HS-5 (cell line): ENCODE measurements around the gene OST4.
"Not testable (repeated sequence)": the region's sequence is repeated elsewhere in the genome, so short reads cannot be mapped to it uniquely, and the experiment has no call there.

ENCODE experiments used
- DNase-seq: peaks from one replicate; pipeline ENCODE4 v3.0.0-alpha.2; 2012; ENCODE audit warnings: low read depth

Gene OST4

DNA sequence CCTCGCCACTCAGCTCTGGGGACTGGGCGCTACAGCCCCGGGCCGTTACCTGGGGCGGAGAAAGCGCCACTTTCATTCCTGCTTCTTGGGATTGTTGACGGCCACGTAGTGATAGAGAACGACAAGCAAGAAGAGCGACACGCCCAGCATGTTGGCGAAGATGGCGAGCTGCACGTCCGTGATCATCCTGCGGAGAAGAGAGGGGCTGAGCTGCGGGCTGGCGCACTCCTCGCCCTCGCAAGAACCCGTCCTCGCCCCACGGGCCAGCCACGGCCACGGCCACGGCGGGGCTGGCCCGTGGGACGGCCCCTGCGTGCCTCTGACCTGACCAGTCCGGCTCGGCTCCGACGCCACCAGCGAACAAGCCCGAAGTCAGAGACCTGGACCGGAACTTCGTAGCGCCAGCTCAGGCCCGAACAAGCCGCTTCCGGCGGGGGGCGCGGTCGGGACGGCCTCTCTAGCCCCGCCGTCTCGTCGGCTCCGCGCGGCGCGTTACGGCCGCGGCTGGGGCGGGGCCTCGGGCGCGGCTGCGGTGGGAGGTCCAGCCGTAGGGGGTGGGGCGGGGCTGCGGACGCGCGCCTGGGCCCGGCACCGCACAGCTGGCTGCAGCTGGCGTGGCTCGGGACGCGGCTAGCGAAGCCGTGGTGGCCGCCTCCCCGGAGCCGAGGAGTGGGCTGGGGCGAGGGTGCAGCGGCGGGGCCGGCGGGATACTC lies at the start of gene OST4:
Gene OST4 (minus strand): TSS at position 378 of the 713 bp plus-strand sequence.
- peak; percentile 53 for DNase-seq

DNA sequence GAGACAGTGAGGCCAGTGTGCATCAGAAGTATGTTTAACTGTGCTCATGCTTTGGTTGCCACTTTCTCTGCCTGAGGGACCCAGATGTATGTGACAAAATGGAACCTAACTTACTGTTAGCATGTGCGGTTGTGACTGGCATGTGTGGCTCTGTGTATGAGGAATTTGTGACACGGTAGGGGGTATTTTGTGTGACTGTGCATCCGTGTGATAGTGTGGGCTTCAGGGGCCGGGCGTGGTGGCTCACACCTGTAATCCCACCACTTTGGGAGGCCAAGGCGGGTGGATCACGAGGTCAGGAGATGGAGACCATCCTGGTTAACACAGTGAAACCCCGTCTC lies 47.8 kb upstream of the OST4 start:
- not testable (repeated sequence) for DNase-seq

DNA sequence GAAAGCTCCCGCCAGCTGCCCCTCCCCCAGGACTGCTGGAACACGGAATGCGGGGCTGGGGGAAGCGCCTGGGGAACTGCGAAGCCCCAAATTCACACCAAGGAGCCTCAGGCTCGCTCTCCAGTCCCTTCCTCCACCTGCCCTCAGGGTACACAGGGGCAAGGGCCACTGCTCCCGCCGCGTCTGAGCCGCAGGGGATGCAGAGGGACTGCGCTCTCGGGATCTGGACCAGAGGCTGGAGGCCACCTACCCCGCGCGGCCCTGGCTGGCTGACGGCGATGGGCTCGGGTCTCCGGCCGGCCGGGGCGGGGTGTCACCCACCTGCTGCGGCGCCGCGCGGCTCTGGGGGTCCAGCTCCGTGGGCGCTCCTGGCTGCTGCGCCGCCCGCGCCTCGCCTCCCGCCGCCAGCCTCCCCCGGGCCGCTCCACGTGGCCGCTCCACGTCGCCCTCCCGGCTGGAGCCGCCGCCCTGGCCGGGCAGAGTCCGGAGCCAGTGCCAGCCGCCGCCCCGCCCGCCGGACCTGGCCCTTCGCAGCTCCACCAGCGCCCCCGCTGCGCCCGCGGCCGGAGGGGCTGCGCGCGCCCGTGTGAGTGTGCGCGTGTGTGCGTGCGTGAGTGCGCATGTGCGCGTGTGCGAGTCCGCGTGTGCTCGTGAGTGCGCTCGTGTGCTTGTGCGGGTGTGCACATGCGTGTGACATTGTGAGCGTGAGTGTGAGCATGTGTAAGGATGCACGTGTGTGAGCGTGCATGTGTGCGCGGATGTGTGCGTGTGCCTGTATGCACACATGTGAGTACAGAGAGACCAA lies 47.3 kb upstream of the OST4 start, which contains the start of gene CGREF1:
Gene CGREF1 (minus strand): TSS at position 604 of the 805 bp plus-strand sequence. CDS start 14,762 bp downstream, outside the sequence.
- DNase-seq: no peak

DNA sequence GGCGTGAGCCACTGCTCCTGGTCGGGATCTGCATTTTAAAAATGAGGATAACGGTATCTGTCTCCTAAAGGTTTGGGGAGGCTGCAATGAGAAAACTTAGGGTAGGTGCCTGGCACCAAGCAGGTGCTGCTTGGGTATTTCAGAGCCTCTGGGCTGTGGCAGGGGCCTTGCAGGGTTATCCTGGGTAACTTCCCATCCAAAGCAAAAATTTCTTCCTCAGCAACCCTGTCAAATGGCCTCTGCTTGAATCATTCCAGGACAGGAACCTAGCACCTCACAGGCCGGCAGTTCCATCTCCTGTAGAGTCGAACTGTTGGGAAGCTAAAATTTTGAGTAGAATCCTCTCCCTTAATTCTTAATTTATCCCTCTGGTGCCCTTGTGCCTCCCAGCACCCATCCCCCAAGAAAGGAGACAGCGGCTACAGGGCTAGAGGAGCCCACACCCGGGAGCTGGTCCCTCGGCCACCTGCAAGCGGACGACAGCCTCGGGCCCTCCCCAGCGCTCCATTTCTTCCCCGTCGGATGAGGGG lies 46.6 kb upstream of the OST4 start:
- DNase-seq: no peak

DNA sequence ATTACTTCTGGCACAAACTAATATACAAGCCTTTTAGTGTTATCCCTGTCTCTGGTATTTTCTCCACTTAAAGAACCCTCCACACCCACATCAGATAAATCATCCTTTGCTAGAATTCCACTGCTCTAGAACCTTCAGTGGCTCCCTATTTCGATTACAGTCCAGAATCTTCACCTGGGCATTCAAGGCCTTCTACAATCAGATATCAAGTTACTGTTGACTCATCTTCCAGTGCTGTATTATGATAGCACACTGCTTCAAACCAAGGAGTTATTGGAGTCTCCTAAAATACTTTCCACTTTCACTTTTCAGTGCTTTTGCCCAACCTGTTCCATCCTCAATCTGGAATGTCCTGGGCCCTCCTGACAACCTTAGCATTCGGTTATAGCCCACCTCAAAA lies 44.1 kb upstream of the OST4 start:
- no peak for DNase-seq

DNA sequence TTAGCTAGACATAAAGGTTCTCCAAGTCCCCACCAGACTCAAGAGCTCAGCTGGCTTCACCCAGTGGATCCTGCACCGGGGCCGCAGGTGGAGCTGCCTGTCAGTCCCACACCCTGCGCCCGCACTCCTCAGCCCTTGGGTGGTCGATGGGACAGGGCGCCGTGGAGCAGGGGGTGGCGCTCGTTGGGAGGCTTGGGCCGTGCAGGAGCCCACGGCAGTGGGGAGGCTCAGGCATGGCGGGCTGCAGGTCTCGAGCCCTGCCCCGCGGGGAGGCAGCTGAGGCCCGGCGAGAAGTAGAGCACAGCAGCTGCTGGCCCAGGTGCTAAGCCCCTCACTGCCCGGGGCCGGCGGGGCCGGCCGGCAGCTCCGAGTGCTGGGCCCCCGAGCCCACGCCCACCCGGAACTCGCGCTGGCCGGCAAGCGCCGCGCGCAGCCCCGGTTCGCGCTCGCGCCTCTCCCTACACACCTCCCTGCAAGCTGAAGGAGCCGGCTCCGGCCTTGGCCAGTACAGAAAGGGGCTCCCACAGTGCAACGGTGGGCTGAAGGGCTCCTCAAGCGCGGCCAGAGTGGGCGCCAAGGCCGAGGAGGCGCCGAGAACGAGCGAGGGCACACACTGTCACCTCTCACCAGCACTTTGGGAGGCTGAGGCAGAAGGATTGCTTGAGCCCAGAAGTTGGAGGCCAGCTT lies 40.1 kb upstream of the OST4 start:
- not testable (repeated sequence) for DNase-seq

DNA sequence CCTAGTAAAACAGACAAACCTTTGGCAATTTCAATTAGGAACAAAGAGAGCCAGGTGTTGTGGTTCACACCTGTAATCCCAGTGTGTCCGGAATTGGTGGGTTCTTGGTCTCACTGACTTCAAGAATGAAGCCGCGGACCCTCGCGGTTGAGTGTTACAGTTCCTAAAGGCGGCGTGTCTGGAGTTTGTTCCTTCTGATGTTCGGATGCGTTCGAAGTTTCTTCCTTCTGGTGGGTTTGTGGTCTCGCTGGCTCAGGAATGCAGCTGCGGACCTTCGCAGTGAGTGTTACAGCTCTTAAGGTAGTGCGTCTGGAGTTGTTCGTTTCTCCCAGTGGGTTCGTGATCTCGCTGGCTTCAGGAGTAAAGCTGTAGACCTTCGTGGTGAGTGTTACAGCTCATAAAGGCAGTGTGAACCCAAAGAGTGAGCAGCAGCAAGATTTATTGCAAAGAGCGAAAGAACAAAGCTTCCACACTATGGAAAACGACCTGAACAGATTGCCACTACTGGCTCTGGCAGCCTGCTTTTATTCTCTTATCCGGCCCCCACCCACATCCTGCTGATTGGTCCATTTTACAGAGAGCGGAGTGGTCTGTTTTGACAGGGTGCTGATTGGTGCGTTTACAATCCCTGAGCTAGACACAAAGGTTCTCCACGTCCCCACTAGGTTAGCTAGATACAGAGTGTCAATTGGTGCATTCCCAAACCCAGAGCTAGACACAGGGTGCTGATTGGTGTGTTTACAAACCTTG lies 39.3 kb upstream of the OST4 start:
- DNase-seq: not testable (repeated sequence)

DNA sequence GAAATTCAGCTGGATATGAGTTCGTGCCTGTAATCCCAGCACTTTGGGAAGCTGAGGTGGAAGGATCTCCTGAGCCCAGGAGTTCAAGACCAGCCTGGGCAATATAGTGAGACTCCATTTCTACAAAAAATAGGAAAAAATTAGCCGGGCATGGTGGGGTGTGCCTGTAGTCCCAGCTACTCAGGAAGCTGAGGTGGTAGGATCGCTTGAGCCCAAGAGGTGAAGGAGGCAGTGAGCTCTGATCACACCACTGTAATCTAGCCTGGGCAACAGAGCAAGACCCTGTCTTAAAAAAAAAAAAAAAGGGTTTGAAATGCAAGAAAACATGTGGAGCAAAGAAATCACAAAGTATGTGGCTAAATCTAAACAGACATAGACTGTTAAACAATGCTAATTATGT lies 37.6 kb upstream of the OST4 start:
- DNase-seq: no peak

DNA sequence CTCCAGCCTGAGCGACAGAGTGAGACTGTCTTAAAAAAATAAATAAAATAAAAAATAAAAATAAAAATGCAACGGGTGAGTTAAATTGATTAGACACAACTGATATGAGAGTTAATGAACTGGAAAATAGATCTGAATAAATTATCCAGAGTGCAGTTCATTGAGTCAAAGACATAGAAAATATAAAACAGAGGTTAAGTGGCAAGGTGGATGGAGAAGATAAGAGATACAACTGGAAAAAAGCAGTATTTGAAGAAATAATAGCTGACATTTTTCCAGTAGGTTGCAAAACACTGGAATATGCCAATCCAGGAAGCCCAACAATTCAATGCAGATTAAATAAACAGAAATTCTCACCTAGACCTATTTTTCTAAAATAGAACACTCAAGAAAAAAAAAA lies 36.8 kb upstream of the OST4 start:
- DNase-seq: no peak

DNA sequence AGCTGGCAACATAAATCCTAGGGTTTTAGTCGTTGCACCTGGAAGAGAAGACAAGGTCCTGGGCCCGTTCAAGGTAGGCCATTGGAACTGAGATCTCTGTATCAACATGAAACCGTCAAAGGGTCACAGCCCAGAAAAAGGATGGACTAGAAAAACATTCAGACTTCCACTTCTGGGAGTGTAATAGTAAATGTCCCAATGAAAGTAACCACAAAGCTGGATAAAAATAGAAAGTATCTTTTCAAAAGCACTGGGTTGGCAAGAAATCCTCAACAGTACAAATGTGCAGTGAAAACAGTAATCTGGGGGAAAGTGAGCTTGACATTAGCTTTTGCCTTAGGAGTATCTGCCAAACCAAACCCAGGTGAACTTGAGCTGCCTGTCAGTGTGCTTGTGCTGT lies 34.5 kb upstream of the OST4 start:
- no peak for DNase-seq

DNA sequence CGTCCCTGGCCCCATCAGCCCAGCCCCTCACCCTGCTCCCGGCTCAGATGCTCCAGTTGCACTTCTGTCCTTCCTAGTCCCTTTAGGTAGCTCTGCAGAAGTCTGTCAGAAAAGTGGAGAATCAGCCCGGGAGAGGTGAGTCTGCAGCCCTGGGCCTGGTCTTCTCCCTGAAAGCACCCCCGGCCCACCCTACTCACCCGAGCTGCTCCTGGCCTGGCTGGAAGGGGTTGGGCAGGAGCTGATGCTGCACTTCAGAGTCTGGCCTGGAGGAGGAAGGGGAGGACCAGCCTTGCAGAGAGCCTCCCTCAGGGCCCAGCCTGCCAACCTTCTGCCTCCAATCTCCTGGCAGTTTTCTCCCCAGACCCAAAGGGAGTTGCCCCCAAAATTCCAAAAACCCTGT lies 30.9 kb upstream of the OST4 start:
- no peak for DNase-seq

DNA sequence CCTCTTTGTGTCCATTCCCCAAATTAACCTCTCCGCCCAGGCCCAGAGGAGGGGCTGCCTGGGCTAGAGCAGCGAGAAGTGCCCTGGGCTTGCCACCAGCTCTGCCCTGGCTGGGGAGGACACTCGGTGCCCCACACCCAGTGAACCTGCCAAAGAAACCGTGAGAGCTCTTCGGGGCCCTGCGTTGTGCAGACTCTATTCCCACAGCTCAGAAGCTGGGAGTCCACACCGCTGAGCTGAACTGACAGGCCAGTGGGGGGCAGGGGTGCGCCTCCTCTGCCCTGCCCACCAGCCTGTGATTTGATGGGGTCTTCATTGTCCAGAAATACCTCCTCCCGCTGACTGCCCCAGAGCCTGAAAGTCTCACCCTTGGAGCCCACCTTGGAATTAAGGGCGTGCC lies 28.6 kb upstream of the OST4 start:
- no peak for DNase-seq

DNA sequence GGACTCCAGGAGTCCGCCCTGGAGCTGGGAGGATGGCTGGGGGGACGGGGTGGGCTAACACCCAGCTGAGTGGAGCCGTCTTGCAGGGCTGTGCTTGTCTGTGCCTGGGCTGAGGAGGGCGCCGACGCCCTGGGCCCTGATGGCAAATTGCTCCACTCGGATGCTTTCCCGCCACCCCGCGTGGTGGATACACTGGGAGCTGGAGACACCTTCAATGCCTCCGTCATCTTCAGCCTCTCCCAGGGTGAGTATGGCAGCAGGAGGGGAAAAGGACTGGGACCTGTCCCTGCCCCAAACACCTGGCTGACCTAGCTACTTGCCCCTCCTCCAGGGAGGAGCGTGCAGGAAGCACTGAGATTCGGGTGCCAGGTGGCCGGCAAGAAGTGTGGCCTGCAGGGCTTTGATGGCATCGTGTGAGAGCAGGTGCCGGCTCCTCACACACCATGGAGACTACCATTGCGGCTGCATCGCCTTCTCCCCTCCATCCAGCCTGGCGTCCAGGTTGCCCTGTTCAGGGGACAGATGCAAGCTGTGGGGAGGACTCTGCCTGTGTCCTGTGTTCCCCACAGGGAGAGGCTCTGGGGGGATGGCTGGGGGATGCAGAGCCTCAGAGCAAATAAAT lies 28.0 kb upstream of the OST4 start:
- DNase-seq: no peak

DNA sequence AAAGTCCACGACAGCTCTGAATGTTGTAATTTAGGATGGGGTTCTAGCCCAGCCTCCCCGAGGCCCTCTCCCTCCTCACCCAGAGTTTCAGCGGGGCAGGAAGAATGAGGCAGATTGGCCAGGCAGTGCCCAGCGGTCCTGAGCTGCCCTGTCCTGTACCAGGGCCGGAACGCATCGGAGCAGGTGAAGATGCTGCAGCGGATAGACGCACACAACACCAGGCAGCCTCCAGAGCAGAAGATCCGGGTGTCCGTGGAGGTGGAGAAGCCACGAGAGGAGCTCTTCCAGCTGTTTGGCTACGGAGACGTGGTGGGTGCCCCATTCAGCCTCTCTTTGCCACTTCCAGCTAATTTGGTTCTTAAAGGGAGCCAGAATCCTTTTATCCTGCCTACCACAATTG lies 25.9 kb upstream of the OST4 start:
- DNase-seq: no peak

DNA sequence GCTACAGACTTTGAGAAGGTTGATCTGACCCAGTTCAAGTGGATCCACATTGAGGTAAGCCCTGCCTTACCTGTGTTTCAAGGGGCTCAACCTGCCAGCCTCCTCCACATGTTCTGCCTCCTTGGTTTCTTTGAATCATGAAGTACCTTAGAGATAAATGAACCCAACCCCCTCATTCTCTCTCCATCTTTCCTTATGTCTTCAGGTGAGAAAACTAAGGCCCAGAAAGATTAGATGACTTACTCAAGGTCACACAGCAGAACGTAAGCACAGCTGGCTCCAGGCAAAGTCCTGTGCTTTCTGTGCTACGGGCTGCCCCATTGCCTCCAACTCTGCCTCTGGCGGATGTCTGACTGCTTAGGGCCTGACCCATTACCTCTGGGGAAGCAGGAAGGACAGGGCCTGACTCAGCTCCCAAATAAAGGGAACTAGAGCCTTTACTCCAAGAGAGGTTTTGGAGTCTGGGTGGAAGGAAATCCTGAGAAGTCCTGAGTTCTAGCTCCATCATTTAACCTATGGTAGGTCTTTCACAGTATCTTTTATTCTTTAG lies 25.4 kb upstream of the OST4 start:
- DNase-seq: no peak

DNA sequence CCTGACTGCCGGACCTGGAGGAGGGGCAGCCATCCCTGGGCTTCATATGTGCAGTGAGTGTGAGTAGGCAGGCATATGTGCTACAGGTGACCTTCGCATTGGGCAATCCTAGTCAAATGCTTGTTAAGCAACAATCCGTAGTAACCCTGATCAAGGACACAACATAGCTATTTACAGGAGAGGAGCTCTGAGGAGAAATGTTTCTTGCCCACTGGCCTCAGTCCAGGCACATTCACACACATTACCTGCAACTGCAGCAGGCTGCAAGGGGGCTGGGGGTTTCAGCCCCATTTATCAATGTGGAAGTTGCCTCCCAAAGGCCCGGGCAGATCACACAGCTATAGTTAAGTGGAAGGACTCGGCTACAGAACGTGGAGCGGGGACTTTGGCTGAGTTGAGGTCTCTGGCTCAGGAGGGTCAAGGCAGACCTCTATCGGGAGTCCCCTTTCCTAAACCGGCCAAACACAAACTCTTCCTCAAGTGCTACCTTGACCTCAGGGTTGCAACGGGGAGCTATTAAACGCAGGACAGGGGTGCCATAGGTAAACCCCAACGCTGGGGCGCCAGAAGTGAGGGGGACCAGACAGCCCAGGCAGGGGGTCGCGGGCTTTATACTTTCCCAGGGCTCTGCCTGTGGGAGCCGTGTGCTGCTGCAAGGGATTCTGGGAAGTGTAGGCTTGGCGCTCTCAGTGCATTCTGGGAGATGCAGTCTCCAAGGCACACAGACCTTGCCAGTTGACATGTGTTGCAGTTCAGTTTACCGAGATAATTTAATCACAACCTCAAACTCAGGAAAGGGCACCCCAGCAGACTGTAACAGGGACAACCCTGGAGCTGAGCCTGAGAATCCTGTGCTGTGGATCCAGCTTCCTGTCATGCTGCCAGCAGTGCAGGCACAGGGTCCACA lies 24.5 kb upstream of the OST4 start:
- no peak for DNase-seq

DNA sequence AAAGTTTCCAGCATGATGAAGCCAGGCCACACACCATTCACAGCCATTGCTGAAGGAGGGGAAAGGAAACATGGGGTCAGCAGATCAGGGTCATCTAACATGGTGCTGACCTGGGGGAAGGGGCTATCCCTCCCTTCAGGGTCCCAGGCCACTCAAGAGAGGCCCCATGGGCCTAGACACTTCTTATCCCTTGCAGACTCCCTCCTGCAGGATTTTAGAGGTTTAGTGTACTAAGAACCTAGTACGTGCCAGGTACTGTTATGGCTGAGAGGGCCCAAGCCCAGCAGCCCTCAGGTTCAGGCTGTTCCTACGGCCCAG lies 23.9 kb upstream of the OST4 start:
- DNase-seq: no peak

DNA sequence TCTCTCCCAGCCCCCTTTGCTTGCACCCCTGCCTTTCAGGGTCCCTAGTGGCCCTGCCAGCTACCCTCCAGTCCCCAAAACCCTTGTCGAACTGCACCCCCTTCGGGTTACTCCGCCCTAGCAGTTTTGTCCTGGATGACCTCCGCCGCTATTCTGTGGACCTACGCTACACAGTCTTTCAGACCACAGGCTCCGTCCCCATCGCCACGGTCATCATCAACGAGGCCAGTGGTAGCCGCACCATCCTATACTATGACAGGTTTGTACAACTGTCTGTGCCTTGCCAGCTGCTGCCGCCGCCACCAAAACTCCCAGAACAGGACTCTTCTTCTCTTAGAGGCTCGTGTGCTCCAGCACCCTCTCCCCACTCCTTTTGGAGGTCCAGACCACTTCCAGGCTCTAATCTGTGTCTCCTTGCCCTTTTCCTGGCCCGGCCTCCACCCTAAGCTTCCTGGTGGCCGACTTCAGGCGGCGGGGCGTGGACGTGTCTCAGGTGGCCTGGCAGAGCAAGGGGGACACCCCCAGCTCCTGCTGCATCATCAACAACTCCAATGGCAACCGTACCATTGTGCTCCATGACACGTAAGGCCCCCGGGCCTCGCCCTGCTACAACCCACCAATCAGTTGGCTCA lies 23.0 kb upstream of the OST4 start:
- no peak for DNase-seq

DNA sequence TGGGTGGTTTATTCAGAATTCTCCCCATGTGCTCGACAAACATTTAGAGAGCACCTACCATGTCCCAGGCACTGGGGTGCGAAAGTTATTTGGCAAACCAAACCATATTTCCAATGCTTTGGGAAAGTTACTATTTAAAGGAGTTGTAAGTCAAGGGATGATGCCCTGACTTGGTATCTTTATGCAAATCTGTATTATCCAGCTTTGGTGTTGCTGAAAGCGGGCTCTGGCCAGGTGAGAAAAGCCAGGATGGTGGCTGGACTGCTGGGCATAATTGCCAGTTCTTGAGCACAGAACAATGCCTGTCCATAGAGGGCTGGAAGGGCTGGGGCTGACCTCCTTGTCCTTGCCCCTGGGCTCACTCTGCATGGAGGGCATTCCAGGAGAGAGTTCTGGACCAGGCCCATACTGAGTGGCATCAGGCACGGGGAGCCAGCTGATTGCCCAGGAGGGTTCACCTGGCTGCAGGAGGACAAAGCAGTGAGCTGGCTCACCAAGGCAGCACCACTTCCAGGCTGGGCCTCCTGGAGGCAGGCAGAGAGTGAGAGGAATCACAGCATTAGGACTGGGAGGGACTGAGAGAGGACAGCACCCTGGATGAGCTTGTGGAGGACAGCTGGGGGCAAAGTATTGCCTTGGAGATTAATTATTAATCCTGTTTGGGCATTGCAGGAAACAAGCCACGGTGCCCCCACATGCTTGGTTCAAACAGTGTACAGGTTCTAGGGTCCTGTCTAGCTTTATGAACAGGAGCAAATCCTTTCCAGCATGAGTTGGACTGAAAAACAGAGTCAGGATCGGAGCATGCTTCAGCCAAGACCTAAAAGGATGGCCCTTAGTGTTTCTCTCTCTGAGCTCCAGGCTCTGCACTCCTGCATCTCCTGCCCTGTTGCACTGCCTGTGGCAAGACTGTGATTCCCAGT lies 22.2 kb upstream of the OST4 start:
- no peak for DNase-seq
